ENCODE data around the gene C19orf47.

The C19orf47 gene

DNA sequence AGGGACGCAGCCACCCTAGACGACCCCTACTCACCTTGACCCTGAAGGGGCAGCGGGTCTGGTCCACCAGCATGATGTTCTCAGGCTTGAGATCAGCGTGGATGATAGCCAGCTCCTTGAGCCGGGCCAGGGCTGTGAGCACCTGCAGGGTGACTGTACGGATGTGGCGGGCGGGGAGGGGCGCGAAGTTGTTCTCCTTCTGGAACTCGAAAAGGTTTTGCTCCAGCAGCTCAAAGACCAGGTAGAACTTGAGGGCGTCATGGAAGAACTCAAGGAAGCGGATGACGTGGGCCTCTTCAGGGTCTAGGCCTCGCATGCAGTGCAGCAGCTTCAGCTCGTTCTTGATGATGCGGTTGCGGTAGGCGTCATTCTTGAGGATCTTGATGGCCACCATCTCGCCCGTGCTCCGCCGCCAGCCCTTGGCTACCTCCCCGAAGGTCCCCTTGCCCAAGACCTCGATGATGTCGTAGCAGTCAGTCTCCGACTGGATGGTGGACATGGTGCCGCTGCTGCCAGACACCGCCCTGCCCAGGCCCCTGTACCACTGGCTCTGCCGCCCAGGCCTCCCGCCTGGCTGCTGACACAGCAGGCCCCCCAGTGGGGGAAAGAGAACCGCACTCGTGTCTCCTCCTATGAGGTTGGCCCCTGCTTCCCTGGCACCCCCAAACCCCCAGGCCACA lies 41.3 kb upstream of the C19orf47 start:
- no peak overlapping the region for H3K4me3 ChIP-seq (ENCODE audit: low read length)
- H3K9ac ChIP-seq (ENCODE audit: low read length): no peak overlapping the region
- no peak for DNase-seq (ENCODE audit: low read depth)
- H3K27me3 ChIP-seq (replicated peaks; ENCODE audit: control insufficient read depth, insufficient read depth, low read length): no peaks in the 10 kb centered on the region
- no peaks in the 10 kb centered on the region for H3K9me3 ChIP-seq (ENCODE audit: control insufficient read depth, low read length)
- H3K4me1 ChIP-seq (ENCODE audit: control insufficient read depth, insufficient read depth, low read length): no peaks in the 10 kb centered on the region
- H3K36me3 ChIP-seq (ENCODE audit: control insufficient read depth, insufficient read depth, low read length, severe bottlenecking): no peaks in the 10 kb centered on the region

DNA sequence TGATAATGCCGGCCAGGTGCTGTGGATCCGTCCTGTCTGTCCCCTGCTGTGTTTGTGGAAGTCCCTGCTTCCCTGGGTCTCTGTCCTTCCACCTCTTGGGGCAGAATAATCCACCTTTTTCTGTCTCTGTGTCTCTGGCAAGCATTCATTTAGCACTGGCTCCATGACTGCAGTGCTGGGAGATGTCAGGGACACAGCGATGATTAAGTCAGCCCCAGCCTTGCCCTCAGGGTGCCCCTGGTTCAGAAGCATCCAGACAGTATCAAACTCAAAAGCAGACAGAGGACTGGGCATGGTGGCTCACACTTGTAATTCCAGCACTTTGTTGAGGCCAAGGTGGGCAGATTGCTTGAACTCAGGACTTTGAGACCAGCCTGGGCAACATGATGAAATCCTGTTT lies 40.3 kb upstream of the C19orf47 start:
- Histone ChIP-seq H3K9me3 (ENCODE audit: control insufficient read depth, low read length) (no peaks in the 10 kb centered on the region), H3K27me3 (replicated peaks; ENCODE audit: control insufficient read depth, insufficient read depth, low read length) (no peaks in the 10 kb centered on the region), H3K4me3 (ENCODE audit: low read length) (no peak overlapping the region), H3K9ac (ENCODE audit: low read length) (no peak overlapping the region), H3K36me3 (ENCODE audit: control insufficient read depth, insufficient read depth, low read length, severe bottlenecking) (no peaks in the 10 kb centered on the region), H3K4me1 (ENCODE audit: control insufficient read depth, insufficient read depth, low read length) (peaks cover under 1% of the 10 kb centered on the region)
- DNase-seq (ENCODE audit: low read depth): no peak

DNA sequence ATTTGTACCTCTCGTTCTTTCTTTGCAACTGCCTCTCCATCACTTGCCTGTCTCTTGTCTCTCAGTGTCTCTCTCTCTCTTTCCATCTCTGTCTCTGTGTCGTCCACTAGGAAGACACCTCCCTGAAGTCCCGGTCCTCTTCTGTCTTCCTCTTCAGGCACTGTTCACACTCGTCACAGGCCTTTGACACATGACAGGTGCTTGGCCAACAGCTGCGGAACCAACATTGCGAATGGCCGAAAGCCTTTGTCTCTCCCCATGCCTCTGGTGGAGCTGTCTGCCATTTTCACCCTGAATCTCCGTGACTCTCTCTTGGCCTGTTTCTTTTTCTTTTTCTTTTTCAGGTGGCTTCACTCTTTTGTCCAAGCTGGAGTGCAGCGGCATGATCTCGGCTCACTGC lies 39.0 kb upstream of the C19orf47 start:
- no peaks in the 10 kb centered on the region for H3K27me3 ChIP-seq (replicated peaks; ENCODE audit: control insufficient read depth, insufficient read depth, low read length)
- no peaks in the 10 kb centered on the region for H3K9me3 ChIP-seq (ENCODE audit: control insufficient read depth, low read length)
- no peaks in the 10 kb centered on the region for H3K36me3 ChIP-seq (ENCODE audit: control insufficient read depth, insufficient read depth, low read length, severe bottlenecking)
- DNase-seq (ENCODE audit: low read depth): no peak
- no peak overlapping the region for H3K4me3 ChIP-seq (ENCODE audit: low read length)
- no peak overlapping the region for H3K9ac ChIP-seq (ENCODE audit: low read length)
- peaks cover 9% of the 10 kb centered on the region for H3K4me1 ChIP-seq (ENCODE audit: control insufficient read depth, insufficient read depth, low read length)

DNA sequence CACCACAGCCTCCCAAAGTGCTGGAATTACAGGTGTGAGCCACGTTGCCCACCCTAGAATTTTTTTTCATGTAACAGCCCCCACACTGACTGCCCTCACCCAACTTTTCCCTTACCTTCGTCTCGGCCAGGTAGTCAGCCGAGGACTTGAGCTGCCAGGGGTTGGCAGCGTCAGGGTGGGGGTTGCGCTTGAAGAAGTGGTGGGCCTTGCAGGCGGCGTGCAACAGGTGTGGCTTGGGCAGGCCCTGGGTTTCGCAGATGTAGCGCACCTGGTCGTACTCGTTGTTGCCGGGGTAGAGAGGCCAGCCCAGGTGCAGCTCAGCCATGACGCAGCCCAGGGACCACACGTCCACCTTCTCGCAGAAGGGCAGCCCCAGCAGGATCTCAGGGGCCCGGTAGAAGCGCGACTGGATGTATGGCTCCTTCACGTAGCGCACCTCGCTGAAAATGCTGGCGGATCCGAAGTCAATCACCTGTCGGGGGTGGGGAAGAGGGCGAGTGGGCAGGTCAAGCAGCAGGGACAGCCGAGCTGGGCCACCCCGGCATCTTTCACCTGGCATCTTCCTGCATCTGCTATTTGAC lies 35.6 kb upstream of the C19orf47 start:
- Histone ChIP-seq H3K9me3 (ENCODE audit: control insufficient read depth, low read length) (no peaks in the 10 kb centered on the region), H3K9ac (ENCODE audit: low read length) (no peak overlapping the region), H3K4me3 (ENCODE audit: low read length) (no peak overlapping the region), H3K27me3 (replicated peaks; ENCODE audit: control insufficient read depth, insufficient read depth, low read length) (no peaks in the 10 kb centered on the region), H3K4me1 (ENCODE audit: control insufficient read depth, insufficient read depth, low read length) (peaks cover 9% of the 10 kb centered on the region), H3K36me3 (ENCODE audit: control insufficient read depth, insufficient read depth, low read length, severe bottlenecking) (peaks cover 10% of the 10 kb centered on the region)
- DNase-seq (ENCODE audit: low read depth): no peak

DNA sequence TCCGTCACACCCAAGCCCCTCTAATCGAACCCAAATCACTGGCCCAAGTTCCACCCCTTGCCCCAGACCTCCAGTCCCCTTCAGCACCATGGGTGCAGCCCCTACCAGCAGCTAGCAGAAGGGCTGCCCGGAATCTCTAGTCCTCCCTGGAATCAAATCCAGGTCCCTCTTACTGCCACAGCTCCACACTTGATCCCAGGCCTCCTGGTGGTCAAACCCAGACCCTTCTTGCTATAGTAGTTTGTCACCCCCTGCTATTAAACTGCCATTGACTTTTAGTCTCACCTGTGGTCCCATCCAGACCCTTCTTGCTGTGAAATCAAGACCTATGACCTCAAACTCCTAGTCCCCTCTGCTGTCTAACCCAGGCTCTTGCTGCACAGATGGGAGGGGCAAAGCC lies 33.1 kb upstream of the C19orf47 start:
- H3K4me3 ChIP-seq (ENCODE audit: low read length): no peak overlapping the region
- H3K4me1 ChIP-seq (ENCODE audit: control insufficient read depth, insufficient read depth, low read length): peaks cover 9% of the 10 kb centered on the region
- peaks cover 18% of the 10 kb centered on the region for H3K36me3 ChIP-seq (ENCODE audit: control insufficient read depth, insufficient read depth, low read length, severe bottlenecking)
- DNase-seq (ENCODE audit: low read depth): no peak
- H3K9ac ChIP-seq (ENCODE audit: low read length): no peak overlapping the region
- H3K9me3 ChIP-seq (ENCODE audit: control insufficient read depth, low read length): no peaks in the 10 kb centered on the region
- no peaks in the 10 kb centered on the region for H3K27me3 ChIP-seq (replicated peaks; ENCODE audit: control insufficient read depth, insufficient read depth, low read length)

DNA sequence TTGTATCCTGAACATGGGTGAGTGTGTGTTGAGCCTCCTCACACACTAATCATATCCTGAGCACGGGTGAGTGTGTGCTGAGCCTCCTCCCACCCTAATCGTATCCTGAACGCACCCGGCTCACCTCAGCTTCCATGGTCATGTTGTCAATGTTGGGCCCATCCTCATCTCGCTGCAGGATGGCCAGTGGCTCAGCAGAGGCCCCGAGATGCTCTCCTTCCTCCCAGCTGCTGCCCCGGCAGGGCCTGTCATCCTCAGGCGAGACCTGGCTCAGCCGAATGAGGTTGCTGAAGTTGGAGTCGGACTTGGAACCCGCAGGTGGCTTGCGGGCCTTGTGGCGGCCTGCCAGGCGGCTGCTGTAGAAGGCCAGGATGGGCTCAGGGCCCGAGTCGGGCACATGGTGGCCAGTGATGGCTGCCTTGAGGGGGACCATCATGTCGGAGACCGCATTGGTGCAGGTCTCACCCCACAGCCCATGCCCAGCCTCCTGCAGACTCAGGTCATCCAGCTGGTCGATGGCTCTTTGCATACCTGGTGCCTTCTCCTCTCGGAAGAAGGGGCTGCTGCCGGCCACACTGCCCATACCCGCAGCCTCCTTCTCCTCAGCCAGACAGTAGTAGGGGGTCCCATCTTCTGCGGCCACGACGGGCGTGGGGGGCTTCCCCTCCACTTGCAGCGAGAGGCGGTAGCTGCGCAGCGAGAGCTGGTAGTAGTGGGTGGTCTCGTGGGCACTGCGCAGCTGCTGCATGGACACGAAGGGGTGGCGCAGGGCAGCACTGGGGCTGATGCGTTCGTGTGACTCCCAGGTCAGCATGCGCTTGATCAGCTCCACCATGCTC lies 32.2 kb upstream of the C19orf47 start:
- no peaks in the 10 kb centered on the region for H3K27me3 ChIP-seq (replicated peaks; ENCODE audit: control insufficient read depth, insufficient read depth, low read length)
- no peak overlapping the region for H3K4me3 ChIP-seq (ENCODE audit: low read length)
- H3K4me1 ChIP-seq (ENCODE audit: control insufficient read depth, insufficient read depth, low read length): peaks cover 9% of the 10 kb centered on the region
- no peak overlapping the region for H3K9ac ChIP-seq (ENCODE audit: low read length)
- H3K36me3 ChIP-seq (ENCODE audit: control insufficient read depth, insufficient read depth, low read length, severe bottlenecking): peaks cover 18% of the 10 kb centered on the region
- no peak for DNase-seq (ENCODE audit: low read depth)
- no peaks in the 10 kb centered on the region for H3K9me3 ChIP-seq (ENCODE audit: control insufficient read depth, low read length)

DNA sequence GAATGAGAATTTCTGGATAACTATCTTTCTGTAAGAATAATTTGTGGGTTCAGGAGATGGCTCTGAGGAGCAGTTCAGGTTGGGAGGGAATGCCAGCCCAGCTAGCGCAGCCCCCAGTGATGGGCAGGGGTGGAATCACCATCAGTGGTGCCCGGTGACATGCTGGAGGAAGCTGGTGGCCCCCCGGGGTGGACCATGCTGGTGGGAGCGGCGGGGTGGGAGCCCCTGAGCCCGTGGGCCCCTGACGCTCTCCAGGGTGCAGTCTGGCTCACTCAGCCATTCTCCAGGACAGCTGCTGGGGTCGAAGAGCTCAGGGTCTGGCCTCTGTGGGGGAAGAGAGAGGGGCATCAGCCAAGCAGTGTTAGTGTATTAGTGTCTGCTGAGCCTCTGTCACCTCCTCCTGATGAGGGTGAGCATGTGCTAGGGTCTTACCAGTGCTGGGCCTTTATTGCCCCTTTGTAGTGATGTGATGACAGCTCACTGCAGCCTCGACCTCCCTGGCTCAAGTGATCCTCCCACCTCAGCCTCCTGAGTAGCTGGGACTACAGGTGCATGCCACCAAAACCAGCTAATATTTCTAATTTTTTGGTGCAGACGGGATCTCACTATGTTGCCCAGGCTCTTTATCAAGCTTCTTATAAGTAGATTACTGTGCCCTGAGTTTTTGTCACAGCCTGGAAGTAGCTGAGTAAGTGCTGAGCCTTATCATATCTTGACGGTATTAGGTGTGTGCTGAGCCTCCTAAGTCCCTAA lies 31.4 kb upstream of the C19orf47 start:
- H3K27me3 ChIP-seq (replicated peaks; ENCODE audit: control insufficient read depth, insufficient read depth, low read length): no peaks in the 10 kb centered on the region
- H3K36me3 ChIP-seq (ENCODE audit: control insufficient read depth, insufficient read depth, low read length, severe bottlenecking): peaks cover 18% of the 10 kb centered on the region
- H3K9ac ChIP-seq (ENCODE audit: low read length): no peak overlapping the region
- H3K9me3 ChIP-seq (ENCODE audit: control insufficient read depth, low read length): no peaks in the 10 kb centered on the region
- H3K4me1 ChIP-seq (ENCODE audit: control insufficient read depth, insufficient read depth, low read length): peaks cover 9% of the 10 kb centered on the region
- H3K4me3 ChIP-seq (ENCODE audit: low read length): no peak overlapping the region
- DNase-seq (ENCODE audit: low read depth): no peak

DNA sequence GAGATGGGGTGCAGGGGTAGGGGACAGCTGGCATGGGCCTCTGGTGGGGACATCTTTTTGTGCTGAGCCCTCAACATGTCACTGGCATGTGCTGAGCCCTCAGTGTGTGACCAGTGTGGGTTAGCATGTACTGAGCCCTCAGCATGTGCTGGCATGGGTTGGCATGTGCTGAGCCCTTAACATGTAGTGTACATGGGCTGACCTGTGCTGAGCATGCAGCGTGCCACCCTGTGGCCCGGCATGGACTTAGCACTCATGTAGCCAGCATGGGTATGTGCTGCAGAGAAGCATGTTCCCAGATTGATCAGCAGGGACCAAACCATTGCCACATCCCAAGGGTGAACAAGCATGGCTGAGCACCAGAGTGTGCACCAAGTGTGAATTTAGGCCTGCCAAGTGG lies 30.3 kb upstream of the C19orf47 start:
- peaks cover 9% of the 10 kb centered on the region for H3K4me1 ChIP-seq (ENCODE audit: control insufficient read depth, insufficient read depth, low read length)
- peaks cover 27% of the 10 kb centered on the region for H3K36me3 ChIP-seq (ENCODE audit: control insufficient read depth, insufficient read depth, low read length, severe bottlenecking)
- no peak for DNase-seq (ENCODE audit: low read depth)
- no peaks in the 10 kb centered on the region for H3K27me3 ChIP-seq (replicated peaks; ENCODE audit: control insufficient read depth, insufficient read depth, low read length)
- no peaks in the 10 kb centered on the region for H3K9me3 ChIP-seq (ENCODE audit: control insufficient read depth, low read length)
- H3K9ac ChIP-seq (ENCODE audit: low read length): no peak overlapping the region
- H3K4me3 ChIP-seq (ENCODE audit: low read length): no peak overlapping the region

DNA sequence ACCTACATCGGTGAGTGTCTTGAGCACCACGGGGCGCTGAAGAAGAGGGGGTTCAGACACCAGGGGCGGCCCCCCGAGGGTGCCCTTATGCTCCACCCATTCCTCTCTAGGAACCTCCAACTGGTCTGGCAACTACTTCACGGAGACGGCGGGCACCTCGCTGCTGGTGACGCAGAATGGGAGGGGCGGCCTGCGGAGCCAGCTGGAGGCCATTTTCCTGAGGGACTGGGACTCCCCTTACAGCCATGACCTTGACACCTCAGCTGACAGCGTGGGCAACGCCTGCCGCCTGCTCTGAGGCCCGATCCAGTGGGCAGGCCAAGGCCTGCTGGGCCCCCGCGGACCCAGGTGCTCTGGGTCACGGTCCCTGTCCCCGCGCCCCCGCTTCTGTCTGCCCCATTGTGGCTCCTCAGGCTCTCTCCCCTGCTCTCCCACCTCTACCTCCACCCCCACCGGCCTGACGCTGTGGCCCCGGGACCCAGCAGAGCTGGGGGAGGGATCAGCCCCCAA lies 29.7 kb upstream of the C19orf47 start:
- Histone ChIP-seq H3K4me3 (ENCODE audit: low read length) (no peak overlapping the region), H3K36me3 (ENCODE audit: control insufficient read depth, insufficient read depth, low read length, severe bottlenecking) (peaks cover 29% of the 10 kb centered on the region), H3K4me1 (ENCODE audit: control insufficient read depth, insufficient read depth, low read length) (peaks cover 5% of the 10 kb centered on the region), H3K9me3 (ENCODE audit: control insufficient read depth, low read length) (no peaks in the 10 kb centered on the region), H3K9ac (ENCODE audit: low read length) (no peak overlapping the region), H3K27me3 (replicated peaks; ENCODE audit: control insufficient read depth, insufficient read depth, low read length) (no peaks in the 10 kb centered on the region)
- DNase-seq (ENCODE audit: low read depth): no peak

DNA sequence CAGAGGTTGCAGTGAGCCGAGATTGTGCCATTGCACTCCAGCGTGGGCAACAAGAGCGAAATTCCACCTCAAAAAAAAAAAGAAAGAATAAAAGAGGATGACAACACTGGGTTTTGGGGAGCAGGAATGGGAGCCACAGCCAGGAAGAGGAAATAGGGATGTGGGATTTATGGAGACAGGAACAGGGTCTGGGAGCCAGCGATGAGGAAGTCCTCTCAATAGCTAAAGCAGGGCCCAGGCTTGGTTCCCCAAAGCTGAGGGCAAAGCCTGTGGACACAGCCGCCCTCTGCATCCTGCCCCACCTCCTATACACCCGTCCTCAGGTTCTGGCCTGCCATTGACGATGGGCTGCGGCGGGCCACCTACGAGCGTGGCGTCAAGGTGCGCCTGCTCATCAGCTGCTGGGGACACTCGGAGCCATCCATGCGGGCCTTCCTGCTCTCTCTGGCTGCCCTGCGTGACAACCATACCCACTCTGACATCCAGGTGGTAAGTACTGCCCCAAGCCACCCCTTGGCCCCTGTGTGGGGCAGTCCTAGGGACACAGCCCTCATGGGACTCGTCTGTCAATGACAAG lies 28.2 kb upstream of the C19orf47 start:
- H3K9ac ChIP-seq (ENCODE audit: low read length): no peak overlapping the region
- no peak for DNase-seq (ENCODE audit: low read depth)
- no peaks in the 10 kb centered on the region for H3K9me3 ChIP-seq (ENCODE audit: control insufficient read depth, low read length)
- H3K27me3 ChIP-seq (replicated peaks; ENCODE audit: control insufficient read depth, insufficient read depth, low read length): no peaks in the 10 kb centered on the region
- H3K4me3 ChIP-seq (ENCODE audit: low read length): no peak overlapping the region
- H3K36me3 ChIP-seq (ENCODE audit: control insufficient read depth, insufficient read depth, low read length, severe bottlenecking): peaks cover 38% of the 10 kb centered on the region
- H3K4me1 ChIP-seq (ENCODE audit: control insufficient read depth, insufficient read depth, low read length): no peaks in the 10 kb centered on the region
